ENCODE results near the gene CHN2.
"Not testable (repeated sequence)": the region's sequence is repeated elsewhere in the genome, so short reads cannot be mapped to it uniquely, and the experiment has no call there.

CHN2 gene

GRCh38 chr7:29262191-29262917, 67.8 kb downstream of the CHN2 start:
- no peak for DNase-seq

- not testable (repeated sequence) for DNase-seq
Measured at GRCh38 chr7:29263601-29264207, 69.1 kb downstream of the CHN2 start.

DNA sequence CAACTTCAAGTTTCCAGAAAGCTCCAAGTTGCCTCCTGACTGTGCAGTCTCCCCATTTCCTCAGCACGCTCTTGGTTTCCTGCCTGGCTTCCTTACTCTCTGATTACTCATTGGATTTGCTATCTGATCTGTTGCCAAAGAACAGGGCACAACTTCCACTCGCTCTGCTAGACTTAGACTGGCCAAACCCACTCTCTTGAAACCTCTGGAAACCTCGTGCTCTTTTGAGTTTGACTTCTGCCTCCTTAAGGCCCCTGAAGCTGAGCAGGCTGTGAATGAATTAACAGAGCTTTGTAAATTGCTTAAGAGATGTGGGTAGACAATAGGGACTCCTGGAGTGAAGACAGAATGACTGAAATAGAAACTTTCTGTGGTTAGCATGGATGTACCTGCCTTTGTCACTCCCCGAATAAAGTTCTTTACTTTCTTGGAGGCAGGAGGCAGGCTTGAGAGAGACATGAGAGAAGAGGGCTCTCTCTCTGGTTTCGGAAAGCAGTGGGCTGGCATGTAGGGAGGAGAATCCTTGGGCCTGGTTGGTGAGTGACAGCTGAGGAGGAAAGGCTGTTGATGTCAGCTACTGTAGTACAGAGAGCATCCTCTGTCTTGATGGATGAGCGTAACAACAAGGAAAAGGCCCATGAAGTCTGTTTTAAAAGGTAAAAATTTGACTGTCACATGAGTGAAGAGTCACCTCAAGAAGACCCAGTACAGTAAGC, 70.8 kb downstream of the CHN2 start:
- DNase-seq, result no peak

DNA sequence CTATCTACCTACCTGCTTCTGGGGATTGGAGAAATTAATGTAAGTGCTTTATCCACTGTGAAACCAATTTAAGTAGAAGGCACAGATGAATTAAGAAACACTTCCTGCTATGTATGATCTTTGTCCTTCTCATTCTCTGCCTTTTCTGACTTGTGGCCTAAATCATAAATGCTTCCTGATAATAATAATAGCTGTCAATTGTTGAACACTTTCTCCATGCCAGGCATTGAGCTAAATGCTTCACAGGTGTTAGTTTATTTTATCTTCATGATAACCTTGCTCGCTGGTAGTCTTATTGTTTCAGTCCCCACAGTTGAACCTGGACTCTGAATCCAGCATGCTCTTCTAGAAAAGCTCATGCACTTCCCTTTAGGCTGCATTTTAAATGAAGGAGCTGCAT, 75.4 kb downstream of the CHN2 start:
- no peak for DNase-seq

DNA sequence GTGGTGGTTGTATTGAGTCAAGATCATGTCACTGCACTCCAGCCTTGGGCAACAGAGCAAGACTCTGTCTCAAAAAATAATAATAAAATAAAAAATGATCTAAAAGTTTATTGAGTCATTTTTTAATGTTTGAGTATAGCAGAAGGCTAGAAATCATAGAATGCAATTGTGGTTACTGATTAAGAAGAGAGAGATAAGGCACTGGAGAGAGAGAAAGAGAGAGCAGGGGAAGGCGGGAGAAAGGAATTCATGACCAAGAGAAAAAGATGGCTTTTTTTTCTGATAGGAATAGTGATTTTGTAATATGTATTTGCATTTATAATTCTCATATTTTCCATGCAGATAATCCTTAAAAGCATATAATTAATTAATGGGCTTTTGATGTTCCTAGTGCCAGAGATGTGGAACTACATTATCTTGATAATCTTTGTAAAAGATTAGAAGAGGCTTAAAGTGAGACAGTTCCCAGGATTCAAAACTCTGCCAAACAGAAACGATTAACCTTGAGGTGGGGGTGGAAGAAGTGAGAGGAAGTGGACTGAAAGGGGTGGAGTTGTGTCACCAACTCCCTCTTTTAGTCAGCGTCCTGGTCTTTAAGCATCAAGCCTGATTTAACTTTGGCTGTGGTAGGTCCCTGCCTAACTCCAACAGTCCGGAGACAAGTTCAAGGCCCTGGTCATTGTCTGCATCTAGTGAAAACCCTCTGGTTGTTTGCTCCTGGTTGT, 76.2 kb downstream of the CHN2 start:
- no peak for DNase-seq

DNA sequence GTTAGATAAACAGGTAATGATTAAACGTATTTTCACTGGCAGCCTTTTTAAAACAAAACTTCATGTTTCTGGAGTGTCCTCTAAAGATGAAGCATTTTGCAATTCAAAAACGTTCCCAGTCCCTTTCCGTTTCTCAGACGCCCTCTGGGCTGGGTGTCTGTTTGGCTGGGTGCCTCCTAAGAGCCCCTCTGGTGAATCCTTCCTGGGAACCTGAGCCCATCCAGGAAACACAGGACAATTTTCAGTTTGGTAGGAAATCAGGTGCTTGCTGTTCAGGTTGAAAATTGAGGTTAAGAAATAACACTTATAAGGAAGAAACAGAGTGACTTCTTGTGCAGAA, 76.7 kb downstream of the CHN2 start:
- DNase-seq, result no peak

DNA sequence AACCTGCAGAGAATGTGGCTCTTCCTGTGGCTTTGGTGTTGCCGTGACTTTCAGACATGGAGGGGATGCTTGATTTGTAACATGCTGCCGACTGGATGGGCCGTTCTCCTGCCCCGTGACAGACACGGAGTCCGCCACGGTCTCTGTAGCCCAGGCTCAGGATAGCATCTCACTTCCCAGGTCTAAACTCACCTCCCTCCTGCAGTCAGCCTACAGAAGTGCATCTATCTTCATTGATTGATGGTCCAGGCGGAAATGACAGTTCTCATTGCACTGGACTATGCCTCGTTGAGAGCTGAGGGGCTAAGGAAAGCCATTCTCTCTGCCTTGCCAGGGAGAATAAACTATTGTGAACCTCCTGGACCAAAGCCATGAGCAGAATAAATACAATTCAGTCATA, 77.5 kb downstream of the CHN2 start:
- no peak for DNase-seq

- peak; percentile 76 for DNase-seq
Measured at GRCh38 chr7:29274146-29275017, 79.8 kb downstream of the CHN2 start.

GRCh38 chr7:29275018-29275318, 80.4 kb downstream of the CHN2 start:
- no peak for DNase-seq

GRCh38 chr7:29275493-29275892, 80.9 kb downstream of the CHN2 start:
- no peak for DNase-seq

GRCh38 chr7:29276199-29276598, 81.6 kb downstream of the CHN2 start:
- DNase-seq, result no peak

DNA sequence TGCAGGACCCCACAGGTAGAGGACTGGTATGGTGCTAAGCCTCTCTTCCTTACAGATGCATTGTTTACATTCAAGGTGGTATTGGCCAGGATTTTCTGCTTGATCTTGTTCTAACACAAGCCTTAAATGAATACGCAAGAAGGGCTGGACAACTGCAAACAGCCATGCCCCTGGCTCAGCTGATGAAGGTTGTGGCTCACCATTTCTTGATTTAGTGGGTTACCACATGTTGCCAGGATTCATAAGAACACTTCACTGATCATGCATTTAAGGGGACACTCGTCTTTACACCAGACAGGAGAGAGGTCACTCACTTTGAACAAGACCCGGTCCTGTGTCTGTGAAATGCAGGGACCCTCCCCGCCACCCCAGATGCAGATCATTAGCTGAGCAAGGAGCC, 82.2 kb downstream of the CHN2 start:
- DNase-seq, result no peak

DNA sequence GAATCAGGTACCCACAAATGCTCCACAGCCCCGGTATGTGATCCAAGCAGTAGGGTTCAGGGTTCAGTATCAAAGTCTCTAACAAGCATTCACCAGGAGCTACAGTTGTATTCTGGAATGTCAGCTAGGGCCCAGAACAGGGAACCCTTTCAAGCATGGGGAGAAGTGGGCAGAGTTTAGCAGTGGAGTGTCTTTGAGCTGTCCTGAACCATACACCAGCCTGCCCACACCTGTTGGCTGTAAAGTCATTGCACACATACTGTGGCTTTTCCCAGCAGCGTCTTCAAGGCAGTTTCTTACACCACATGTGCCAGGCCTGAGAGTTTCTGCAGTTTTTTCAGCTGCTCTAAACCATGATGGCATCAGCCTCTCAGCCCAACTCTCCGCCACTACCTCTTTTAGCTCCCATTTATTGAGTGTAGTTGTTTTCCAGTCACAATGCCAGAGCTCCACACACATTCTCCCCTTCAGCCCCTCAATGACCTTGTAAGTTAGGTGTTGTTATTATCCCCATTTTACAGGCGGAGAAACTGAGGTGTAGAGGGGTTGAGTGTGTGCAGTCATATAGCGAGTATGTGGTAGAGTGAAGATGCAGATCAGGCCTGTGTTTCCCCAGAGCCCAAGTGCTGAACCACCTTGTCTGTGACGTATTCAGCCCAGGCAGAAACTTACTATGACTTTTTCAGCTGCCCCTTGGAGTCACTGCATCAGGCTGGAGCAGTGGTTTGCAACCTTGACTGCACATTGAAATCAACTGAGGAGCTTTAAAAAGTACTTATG, 83.1 kb downstream of the CHN2 start:
- no peak for DNase-seq

GRCh38 chr7:29278337-29279069, 83.9 kb downstream of the CHN2 start:
- no peak for DNase-seq

- peak; percentile 98 for DNase-seq
Measured at GRCh38 chr7:29281782-29282541, 87.4 kb downstream of the CHN2 start.

- peak; percentile 86 for DNase-seq
Measured at GRCh38 chr7:29282819-29283414, 88.3 kb downstream of the CHN2 start.

DNA sequence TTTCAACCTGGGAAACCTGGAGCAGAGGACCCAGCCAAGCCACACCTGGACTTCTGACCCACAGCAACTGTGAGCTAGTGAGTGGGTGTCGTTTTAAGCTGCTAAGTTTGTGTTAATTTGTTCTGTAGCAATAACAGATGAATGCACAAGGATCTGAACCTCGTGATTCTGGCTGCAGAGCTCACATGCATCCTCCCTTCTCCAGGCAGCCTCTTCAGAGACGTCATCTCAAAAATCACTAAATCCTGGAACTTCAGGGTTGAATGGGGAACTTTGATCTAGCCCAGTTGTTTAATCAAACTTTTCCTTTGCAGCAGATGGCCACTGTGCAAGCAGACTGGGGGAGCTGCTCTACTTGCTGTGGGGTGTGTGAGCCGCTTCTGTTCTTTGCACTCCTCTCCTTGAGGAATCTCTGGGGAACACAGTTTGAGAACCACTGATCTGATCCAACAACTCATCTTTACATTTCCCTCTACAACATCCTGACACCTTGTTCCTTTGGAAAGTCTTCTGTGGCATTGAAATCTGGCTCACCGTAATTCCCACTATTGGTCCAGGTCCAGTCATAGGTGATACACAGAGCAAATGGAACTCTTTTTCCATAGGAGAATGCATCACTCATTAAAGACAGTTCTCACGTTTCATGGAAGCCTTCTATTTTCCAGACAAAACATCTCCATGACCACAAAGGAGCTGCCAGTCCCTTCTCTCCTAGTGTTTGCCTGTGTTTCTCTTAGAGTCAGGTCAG, 90.3 kb downstream of the CHN2 start:
- DNase-seq, result no peak

DNA sequence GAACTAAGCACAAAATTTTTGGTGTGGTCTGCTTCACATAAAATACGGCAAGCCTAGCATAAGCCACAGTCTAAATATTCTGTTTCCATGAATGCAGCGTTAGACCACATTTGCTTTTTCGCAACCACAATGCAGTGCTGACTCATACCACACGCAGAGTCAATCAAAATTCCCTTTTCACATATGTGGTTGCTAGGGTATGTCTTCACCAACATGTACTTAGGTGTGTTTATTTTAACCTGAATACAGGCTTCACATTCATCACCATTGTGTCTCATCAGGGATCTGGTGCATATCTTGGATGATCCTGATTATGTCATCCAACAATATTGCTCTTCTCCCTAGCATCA, 90.8 kb downstream of the CHN2 start:
- DNase-seq, result peak; percentile 98

DNA sequence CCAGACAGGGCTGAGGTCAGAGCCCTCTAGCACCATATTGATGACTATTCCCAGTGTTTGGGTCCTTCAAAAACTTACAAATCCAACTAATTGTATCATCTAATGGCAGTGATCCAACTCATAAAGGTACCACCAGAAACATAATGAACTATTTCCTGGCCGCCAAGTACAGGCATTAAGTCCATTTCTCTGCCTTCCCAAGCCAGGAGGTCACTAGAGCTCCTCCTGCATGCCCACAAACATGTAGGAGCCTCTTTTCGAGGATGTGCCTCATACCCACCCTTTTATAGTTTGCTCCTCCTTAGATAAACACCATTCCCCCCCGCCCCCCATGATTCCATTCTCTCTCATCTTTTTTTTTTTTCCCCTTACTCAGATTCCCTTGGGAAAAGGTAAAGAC, 91.3 kb downstream of the CHN2 start:
- DNase-seq, result peak; percentile 63
